NB4 (cell line): ENCODE results near the gene MAGI1.

Experiments
- DNase-seq: peaks from one replicate; pipeline ENCODE4 v3.0.0; 2010; ENCODE audit warnings: low read depth
- H3K4me3 ChIP-seq: one replicate; pipeline ENCODE4 v1.5.1; 2011; ENCODE audit warnings: mild to moderate bottlenecking, low read depth, low read length, moderate library complexity
- MYC ChIP-seq: IDR thresholded peaks from 2 replicates; pipeline ENCODE4 v1.6.1; 2011; ENCODE audit warnings: low read depth, low read length
- POLR2A ChIP-seq: IDR thresholded peaks from 2 replicates; pipeline ENCODE4 v1.6.1; 2011; ENCODE audit warnings: mild to moderate bottlenecking; ENCODE audit not compliant: insufficient read length; ENCODE audit errors: extremely low read depth
- TF ChIP-seq, protein P1 (sequence below): IDR thresholded peaks from one replicate; pipeline ENCODE4 v1.5.1; 2012; ENCODE audit warnings: low read depth, low read length
- TF ChIP-seq, protein P2 (sequence below): IDR thresholded peaks from 2 replicates; pipeline ENCODE4 v1.6.1; 2011; ENCODE audit warnings: low read depth, low read length

The MAGI1 gene

DNA sequence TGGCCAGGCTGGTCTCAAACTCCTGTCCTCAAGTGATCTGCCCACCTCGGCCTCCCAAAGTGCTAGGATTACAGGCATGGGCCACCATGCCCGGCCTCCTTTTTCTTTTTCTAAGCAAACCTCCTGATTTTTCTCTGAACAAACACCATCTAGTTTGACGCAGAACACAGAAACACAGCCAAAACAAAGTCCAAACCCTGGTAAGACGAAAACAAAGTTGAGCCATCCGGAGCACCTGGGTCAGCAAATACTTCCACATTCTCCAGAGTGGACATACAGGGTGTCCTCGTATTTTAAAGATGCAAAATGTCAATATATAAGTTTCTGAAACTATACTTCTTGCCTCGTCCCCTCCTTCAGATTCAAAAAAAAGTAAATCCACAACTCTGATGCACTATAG lies 715.8 kb downstream of the MAGI1 start:
- TF ChIP-seq, protein P1, sequence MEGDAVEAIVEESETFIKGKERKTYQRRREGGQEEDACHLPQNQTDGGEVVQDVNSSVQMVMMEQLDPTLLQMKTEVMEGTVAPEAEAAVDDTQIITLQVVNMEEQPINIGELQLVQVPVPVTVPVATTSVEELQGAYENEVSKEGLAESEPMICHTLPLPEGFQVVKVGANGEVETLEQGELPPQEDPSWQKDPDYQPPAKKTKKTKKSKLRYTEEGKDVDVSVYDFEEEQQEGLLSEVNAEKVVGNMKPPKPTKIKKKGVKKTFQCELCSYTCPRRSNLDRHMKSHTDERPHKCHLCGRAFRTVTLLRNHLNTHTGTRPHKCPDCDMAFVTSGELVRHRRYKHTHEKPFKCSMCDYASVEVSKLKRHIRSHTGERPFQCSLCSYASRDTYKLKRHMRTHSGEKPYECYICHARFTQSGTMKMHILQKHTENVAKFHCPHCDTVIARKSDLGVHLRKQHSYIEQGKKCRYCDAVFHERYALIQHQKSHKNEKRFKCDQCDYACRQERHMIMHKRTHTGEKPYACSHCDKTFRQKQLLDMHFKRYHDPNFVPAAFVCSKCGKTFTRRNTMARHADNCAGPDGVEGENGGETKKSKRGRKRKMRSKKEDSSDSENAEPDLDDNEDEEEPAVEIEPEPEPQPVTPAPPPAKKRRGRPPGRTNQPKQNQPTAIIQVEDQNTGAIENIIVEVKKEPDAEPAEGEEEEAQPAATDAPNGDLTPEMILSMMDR: no peak
- TF ChIP-seq POLR2A: no peak
- TF ChIP-seq MYC: no peak
- TF ChIP-seq, protein P2, sequence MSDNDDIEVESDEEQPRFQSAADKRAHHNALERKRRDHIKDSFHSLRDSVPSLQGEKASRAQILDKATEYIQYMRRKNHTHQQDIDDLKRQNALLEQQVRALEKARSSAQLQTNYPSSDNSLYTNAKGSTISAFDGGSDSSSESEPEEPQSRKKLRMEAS: no peak
- no peak for DNase-seq
- no peak overlapping the region for H3K4me3 ChIP-seq

DNA sequence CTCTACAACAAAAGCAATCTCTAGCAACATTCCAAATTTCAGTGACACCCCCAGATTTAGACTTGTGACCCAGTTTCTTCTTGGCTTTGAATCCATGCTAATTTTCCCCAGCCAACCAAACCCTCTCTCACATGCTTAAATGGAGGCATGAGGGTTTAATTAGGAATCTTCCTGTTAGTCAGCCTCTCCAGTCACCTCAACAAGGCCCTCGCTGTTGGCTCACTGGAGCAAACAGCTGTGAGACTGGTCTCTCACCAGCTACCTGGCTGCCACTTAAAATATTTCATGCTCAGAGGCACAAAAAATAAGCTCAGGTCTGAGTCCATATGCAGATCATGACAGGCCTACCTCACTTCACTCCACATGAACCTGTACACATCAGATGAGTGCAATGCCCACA lies 720.5 kb downstream of the MAGI1 start:
- H3K4me3 ChIP-seq: no peak overlapping the region
- TF ChIP-seq POLR2A: no peak
- TF ChIP-seq, protein P1: no peak
- no peak for TF ChIP-seq MYC
- TF ChIP-seq, protein P2: no peak
- DNase-seq: no peak

DNA sequence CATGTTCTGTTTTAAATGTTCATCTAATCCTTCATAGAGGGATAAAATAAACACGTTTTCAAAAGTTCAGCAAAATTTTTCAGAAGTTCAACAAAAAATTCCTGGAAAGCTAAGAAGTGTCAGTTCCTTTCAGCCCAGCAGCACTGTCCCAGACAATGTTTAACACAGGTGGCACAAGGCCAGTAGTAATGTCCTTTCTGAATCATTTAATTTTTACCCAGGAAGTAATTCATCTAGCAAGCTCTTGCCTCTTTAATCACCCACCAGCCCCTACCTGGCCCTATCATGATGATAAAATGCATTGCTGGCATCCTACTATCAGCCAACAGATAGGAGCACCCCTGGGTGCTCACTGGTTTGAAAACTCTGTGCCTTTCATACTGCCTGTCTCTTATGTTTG lies 723.8 kb downstream of the MAGI1 start:
- H3K4me3 ChIP-seq: no peak overlapping the region
- TF ChIP-seq POLR2A (no peak), MYC (no peak)
- TF ChIP-seq, protein P2: no peak
- TF ChIP-seq, protein P1: no peak
- DNase-seq: no peak

DNA sequence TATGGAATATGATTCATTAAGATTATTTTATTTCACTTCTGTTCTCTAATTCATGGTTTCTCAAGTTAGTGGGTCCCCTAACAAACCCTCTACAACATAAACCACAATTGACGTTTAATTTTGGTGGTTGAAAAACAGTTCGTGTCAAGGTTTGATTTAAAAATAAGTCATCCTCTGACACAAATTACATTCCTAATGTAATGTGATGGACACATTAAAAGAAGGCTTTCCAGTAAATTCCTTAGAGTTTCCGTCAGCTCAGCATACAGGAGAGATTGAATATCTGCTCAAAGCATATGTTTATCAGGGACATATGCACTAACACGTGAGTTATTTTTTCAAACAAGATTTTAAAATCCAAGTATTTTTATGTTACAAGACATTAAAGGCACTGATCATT lies 724.4 kb downstream of the MAGI1 start:
- TF ChIP-seq, protein P1: no peak
- TF ChIP-seq MYC (no peak), POLR2A (no peak)
- TF ChIP-seq, protein P2: no peak
- no peak overlapping the region for H3K4me3 ChIP-seq
- no peak for DNase-seq

DNA sequence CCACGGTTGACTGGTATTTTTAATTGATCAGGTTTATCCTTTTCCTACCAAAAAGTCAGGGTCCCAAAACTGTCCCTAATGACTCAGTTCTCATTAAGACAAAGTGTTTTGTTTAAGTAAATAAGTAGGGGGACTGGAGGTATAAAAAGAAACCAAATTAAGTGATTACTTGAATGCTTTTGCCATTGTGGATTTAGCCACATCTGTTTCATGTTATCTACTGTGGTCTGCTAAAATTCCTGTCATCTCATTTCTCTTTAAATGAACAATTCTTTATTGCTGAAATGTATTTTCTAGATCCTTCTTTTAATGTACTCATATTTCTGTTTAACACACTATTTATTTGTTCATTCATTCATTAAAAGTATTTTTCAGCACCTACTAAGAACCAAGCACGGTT lies 725.1 kb downstream of the MAGI1 start:
- TF ChIP-seq, protein P2: no peak
- TF ChIP-seq MYC: no peak
- TF ChIP-seq POLR2A: no peak
- TF ChIP-seq, protein P1: no peak
- no peak overlapping the region for H3K4me3 ChIP-seq

DNA sequence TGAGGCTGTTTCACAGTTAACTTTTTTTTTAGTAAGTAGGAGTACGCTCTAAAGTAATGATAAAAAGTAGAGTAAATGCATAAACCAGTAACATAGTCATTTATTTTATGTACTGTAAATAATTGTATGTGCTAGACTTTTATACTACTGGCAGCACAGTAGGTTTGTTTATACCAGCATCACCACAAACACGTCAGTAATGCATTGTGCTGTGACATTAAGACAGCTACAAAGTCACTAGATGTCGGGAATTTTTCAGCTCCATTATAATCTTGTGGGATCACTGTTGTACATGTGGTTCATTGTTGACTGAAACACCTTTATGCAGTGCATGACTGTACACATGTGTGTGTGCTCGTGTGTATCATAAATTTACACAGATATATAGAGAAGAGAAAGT lies 732.9 kb downstream of the MAGI1 start:
- TF ChIP-seq POLR2A (no peak), MYC (no peak)
- TF ChIP-seq, protein P2: no peak
- TF ChIP-seq, protein P1: no peak
- H3K4me3 ChIP-seq: no peak overlapping the region
- DNase-seq: no peak

More for the DNA sequence above, 725.1 kb downstream of the MAGI1 start:
- DNase-seq: no peak
